HG02623 (cell line): ENCODE data around the gene RMI1.
"Not testable (repeated sequence)": the region's sequence is repeated elsewhere in the genome, so short reads cannot be mapped to it uniquely, and the experiment has no call there.

Experiments
- ATAC-seq: cut with Tn5 transposase; IDR thresholded peaks from one replicate; pipeline ENCODE4 v1.9.1; 2021; ENCODE audit warnings: moderate library complexity; ENCODE audit not compliant: unreplicated experiment

RMI1 gene

GRCh38 chr9:84002344-84002743, 21.7 kb downstream of the RMI1 start:
- ATAC-seq: peak; percentile 72

- no peak for ATAC-seq
Observed at GRCh38 chr9:84003246-84003645, 22.6 kb downstream of the RMI1 start.

GRCh38 chr9:84007662-84008061, 27.1 kb downstream of the RMI1 start:
- ATAC-seq: no peak

- no peak for ATAC-seq
Observed at GRCh38 chr9:84024041-84024575, 43.5 kb downstream of the RMI1 start.

- ATAC-seq: no peak
Observed at GRCh38 chr9:84027201-84027600, 46.6 kb downstream of the RMI1 start.

- no peak for ATAC-seq
Observed at GRCh38 chr9:84031534-84031933, 50.9 kb downstream of the RMI1 start.

GRCh38 chr9:84041857-84042256, 61.3 kb downstream of the RMI1 start:
- not testable (repeated sequence) for ATAC-seq

- no peak for ATAC-seq
Observed at GRCh38 chr9:84045481-84046097, 65.0 kb downstream of the RMI1 start.
